ENCODE results near the gene RPS8. TPM values are rescaled to one million over a fixed set of nuclear protein-coding genes. Genes with fewer than 3 reads are reported as not detected.
"Not testable (repeated sequence)": the region's sequence is repeated elsewhere in the genome, so short reads cannot be mapped to it uniquely, and the experiment has no call there.

The RPS8 gene
- total RNA-seq, 1 experiment from 2014 or later: 2,019 TPM

DNA sequence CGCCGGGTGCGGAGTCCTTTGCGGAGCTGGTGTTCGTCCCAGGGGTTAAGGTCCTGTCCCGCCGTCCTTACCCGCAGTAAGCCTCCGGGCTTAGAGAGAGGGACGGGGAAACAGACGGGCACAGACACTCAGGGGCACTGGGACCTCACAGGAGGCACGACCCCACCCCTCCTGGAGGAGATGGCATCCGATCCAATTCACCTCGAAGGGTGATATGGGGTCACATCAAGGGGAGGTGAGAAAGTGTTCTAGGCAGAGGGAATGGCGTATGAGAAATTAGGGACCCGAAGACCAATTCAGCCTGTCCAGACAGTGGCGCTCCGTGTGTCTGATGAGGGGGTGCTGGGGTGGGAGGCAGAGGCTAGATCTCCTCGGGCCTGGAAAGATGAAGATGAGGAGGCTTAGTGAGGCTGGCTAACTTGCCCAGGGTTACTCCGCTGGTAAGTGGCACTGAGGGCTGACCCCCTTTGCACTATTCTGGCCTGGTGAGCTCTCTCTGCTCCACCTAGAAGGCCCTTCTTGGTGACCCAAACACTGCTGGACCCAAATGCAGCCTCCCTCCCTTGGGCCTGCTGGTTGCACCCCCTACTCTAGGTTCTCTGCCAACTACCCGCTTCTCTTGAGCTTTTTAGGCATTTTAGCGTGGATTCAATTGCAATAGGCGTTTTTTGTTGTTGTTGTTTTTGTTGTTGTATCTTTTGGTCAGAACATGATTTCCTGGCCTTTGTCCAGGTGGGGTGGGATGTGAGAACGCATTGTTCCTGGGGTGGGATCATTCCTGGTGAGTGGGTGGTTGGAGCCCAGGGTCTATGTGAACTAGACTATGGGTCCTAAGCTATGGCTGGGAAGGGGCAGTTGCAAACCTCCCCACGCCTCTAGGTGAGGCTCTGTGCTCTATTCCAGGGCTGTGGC, 45.2 kb downstream of the RPS8 start:
- DNase-seq (ENCODE audit: low read depth): no peak

DNA sequence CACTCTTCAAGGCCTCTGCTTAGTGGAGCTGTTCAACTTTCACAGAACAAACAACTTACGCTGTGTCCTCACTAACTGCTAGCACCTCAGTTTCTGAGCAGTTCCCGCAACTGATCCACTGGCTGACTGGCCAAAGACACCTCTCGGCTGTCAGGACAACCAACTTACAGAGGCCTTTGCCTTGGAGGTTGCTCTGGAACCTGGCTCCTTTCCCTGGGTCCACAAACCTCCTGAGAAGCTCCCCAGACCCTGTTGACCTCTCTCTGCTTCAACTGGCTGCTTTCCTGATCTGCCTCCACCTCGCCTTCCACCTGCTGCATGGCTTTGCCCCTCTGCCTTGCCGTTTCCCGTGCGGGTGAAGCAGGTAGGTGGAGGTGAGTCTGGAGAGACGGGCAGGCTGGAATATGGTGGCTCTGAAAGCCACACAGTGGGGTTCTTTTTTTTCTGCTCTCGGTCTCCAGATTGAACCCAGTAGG, 45.9 kb downstream of the RPS8 start:
- no peak for DNase-seq (ENCODE audit: low read depth)

- DNase-seq (ENCODE audit: low read depth): no peak
Measured at GRCh38 chr1:44822131-44822701, 46.9 kb downstream of the RPS8 start.

DNA sequence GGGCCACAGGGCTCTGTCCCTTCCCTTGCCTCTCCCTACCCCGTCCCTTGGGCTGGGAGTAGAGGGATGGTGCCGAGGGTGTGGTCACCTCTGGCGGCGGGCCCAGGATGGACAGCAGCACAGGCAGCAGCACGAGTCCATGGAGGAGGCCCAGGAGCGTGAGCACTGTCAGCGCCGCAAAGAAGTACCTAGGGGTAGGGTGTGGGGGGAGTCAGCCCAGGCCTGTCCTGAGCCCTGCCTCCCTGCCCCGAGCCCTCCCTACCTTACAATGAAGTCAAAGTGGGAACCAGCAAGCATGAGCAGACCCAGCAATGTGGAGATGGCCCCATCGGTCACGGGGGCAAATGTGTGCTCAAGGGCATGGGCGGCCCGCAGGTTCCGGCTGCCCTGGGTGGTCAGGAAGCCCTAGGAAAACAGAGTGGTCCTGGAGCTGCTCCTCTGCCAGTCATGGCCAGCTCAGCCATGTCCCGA, 47.7 kb downstream of the RPS8 start:
- no peak for DNase-seq (ENCODE audit: low read depth)

GRCh38 chr1:44824392-44824791, 49.1 kb downstream of the RPS8 start:
- DNase-seq (ENCODE audit: low read depth): not testable (repeated sequence)

DNA sequence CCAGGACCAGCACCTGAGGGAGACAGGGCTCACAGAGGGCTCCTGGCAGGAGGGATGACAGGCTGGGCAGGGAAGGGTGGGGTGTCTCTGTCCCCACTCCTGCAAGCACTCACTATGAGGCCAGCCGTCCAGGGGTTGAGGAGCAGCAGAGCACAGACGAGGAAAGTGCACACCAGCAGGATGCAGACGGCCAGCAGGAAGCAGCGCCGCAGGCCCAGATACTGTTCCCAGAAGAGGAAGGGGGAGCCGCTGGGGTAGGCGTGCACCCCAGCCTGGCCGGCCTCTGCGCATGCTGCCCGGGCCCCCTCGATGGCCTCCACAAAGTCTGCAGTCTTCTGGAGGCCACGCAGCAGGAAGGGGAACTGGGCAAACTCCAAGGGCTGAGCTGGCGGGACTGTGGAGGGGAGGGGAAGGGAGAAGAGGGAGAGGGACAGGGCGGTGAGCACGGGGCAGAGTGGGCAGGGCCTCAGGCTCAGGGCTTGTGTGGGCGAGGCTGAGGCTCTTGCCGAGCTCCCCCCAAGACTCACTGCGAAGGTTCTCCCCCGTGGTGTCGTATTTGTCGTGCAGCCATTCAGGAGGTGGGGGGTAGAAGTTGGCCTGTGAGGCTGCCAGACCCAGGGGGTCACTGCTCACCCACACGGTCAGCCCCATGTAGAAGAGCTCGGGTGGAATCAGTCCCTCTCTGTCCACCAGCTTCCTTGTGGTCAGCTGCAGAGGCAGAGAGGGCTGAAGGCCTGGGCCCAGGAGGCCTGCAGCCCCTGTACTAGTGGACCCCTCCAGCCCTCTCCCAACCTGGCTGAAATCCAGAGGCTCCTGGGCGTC, 51.2 kb downstream of the RPS8 start:
- DNase-seq (ENCODE audit: low read depth): no peak

DNA sequence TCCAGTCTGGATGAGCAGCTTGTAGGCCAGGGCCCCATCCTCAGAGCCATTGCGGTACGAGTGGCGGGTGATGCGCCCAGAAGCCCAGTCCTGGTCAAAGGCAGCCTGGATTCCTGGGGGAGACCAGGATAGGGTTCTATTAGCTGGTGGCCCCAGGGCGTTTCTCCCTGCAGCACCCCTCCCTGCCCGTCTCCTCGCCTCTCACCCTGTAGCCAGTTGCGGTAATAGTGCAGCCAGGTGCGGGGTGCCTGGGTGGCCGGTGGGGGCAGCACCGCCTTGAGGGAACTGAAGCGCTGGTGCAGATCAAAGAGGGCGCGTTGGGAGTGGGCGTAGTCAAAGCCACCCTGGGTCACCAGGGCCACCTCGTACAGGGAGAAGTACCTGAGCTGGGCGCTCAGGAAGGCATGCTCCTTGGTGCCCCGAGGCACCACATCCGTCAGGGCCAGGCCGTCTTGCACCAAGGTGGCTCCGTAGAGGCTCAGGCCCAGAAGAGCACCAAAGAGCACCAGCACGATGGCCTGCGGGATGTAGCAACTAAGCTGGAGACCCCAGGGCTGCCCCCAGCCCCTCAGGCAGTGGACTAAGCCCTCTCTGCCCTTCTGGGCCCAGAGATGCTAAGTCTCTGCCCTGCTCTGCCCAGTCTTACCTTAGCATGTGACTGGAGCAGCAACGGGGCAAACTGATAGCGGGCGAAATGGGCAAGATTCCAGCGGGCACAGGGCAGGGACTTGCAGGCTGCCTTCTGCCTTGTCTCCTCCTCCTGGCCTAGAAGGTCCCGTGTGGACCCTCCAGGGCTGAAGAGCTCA, 52.1 kb downstream of the RPS8 start:
- no peak for DNase-seq (ENCODE audit: low read depth)

GRCh38 chr1:44828003-44828651, 52.8 kb downstream of the RPS8 start:
- DNase-seq (ENCODE audit: low read depth): no peak

Other genes starting within 250 kb of the RPS8 start
- gene TMEM53, start 101.1 kb upstream of the RPS8 start, total RNA-seq (2014; rRNA removed): 5.9 and 8.8 TPM in 2 replicates
- not detected in 2 replicates for gene ARMH1, start 100.8 kb upstream of the RPS8 start, total RNA-seq (2014; rRNA removed)
- gene RNU5D-1, start 44.4 kb upstream of the RPS8 start, total RNA-seq (2014; rRNA removed): not detected in 2 replicates
- gene KIF2C, start 35.7 kb upstream of the RPS8 start, total RNA-seq (2014; rRNA removed): 95.3 and 99.3 TPM in 2 replicates
- gene BEST4, start 12.6 kb downstream of the RPS8 start, total RNA-seq (2014; rRNA removed): not detected in 2 replicates
- gene PLK3, start 24.8 kb downstream of the RPS8 start, total RNA-seq (2014; rRNA removed): 27.7 and 33.7 TPM in 2 replicates
- 0.19 TPM in 1 of 2 replicates, not detected in the other for gene DYNLT4, start 31.8 kb downstream of the RPS8 start, total RNA-seq (2014; rRNA removed)
- 2.1 and 8.2 TPM in 2 replicates for gene BTBD19, start 33.0 kb downstream of the RPS8 start, total RNA-seq (2014; rRNA removed)
- under 0.01 TPM in 1 of 2 replicates, not detected in the other for gene PTCH2, start 67.7 kb downstream of the RPS8 start, total RNA-seq (2014; rRNA removed)
- gene EIF2B3, start 211.1 kb downstream of the RPS8 start, total RNA-seq (2014; rRNA removed): 42.5 and 47.9 TPM in 2 replicates
- gene HECTD3, start 235.8 kb downstream of the RPS8 start, total RNA-seq (2014; rRNA removed): 39.2 and 40.8 TPM in 2 replicates
- 122 and 124 TPM in 2 replicates for gene UROD, start 236.7 kb downstream of the RPS8 start, total RNA-seq (2014; rRNA removed)

Data from LHCN-M2 (cell line).